Cardiac septum (tissue), 1 donor: ENCODE results near the gene GPX6. TPM values are rescaled to one million over a fixed set of nuclear protein-coding genes. Genes with fewer than 3 reads are reported as not detected.
"Not testable (repeated sequence)": the region's sequence is repeated elsewhere in the genome, so short reads cannot be mapped to it uniquely, and the experiment has no call there.

Source experiments
- DNase-seq: peaks from one replicate; pipeline ENCODE4 v3.0.0-alpha.2; 2020; ENCODE audit warnings: low spot score
- intact Hi-C: fragments of 100-400 bp; cut with DNase I; formaldehyde crosslinking; loops from one replicate; pipeline ENCODE4 v1.14.0; 2022
- total RNA-seq: library from RNA; stranded (reverse); fragmentation: NEBNext Ultra II Directional; extraction: Animal tissue kit (Norgen Biotek cat#: 25700); gene quantifications from one replicate; pipeline ENCODE4 v1.2.1, GENCODE V29; 2021
- donor health status: DM: no; HTN: no; CAD: no.

The GPX6 gene
- total RNA-seq, 1 donor from 2014 or later, result not detected

GRCh38 chr6:28530777-28531176, 15.2 kb upstream of the GPX6 start:
- intact Hi-C loops, result no loop called here
- DNase-seq, result no peak

GRCh38 chr6:28525496-28526039, 10.0 kb upstream of the GPX6 start, which contains the start of gene GPX5:
TSS of gene GPX5 (plus strand) at chr6:28525881. CDS start at chr6:28526014, 133 bp downstream.
- intact Hi-C loops, result no loop called here
- DNase-seq, result no peak

- intact Hi-C loops, result no loop called here
- no peak for DNase-seq
Observed at GRCh38 chr6:28523241-28523622, 7.6 kb upstream of the GPX6 start.

- intact Hi-C loops, result no loop called here
- no peak for DNase-seq
Observed at GRCh38 chr6:28522594-28523240, 7.1 kb upstream of the GPX6 start.

GRCh38 chr6:28517964-28518363, 2.4 kb upstream of the GPX6 start:
- intact Hi-C loops, result no loop called here
- DNase-seq, result no peak

GRCh38 chr6:28512387-28512786, 3.2 kb downstream of the GPX6 start:
- DNase-seq, intact Hi-C loops: not testable (repeated sequence)

GRCh38 chr6:28511628-28512300, 3.8 kb downstream of the GPX6 start:
- DNase-seq, result no peak
- intact Hi-C loops, result no loop called here

- no peak for DNase-seq
- intact Hi-C loops, result no loop called here
Observed at GRCh38 chr6:28506807-28507475, 8.7 kb downstream of the GPX6 start.

- intact Hi-C loops, result no loop called here
- no peak for DNase-seq
Observed at GRCh38 chr6:28505733-28506132, 9.9 kb downstream of the GPX6 start.

- DNase-seq, intact Hi-C loops: not testable (repeated sequence)
Observed at GRCh38 chr6:28502709-28503305, 12.8 kb downstream of the GPX6 start.

- intact Hi-C loops, DNase-seq: not testable (repeated sequence)
Observed at GRCh38 chr6:28502136-28502535, 13.5 kb downstream of the GPX6 start.

- intact Hi-C loops, result no loop called here
- no peak for DNase-seq
Observed at GRCh38 chr6:28501259-28501658, 14.3 kb downstream of the GPX6 start.

GRCh38 chr6:28497893-28498292, 17.7 kb downstream of the GPX6 start:
- DNase-seq, result no peak
- intact Hi-C loops, result no loop called here

GRCh38 chr6:28497306-28497705, 18.3 kb downstream of the GPX6 start:
- intact Hi-C loops, result no loop called here
- no peak for DNase-seq

- no peak for DNase-seq
- intact Hi-C loops, result no loop called here
Observed at GRCh38 chr6:28496099-28496779, 19.4 kb downstream of the GPX6 start.

- intact Hi-C loops, result no loop called here
- DNase-seq, result no peak
Observed at GRCh38 chr6:28491984-28492317, 23.6 kb downstream of the GPX6 start.

GRCh38 chr6:28490205-28490890, 25.2 kb downstream of the GPX6 start:
- DNase-seq, result no peak
- intact Hi-C loops, result no loop called here

- intact Hi-C loops, result no loop called here
- no peak for DNase-seq
Observed at GRCh38 chr6:28489366-28490204, 26.0 kb downstream of the GPX6 start.
